HepG2 (cell line): ENCODE results near the gene PFKFB2. TPM values are rescaled to one million over a fixed set of nuclear protein-coding genes. Genes with fewer than 3 reads are reported as not detected.
A peak's percentile ranks its signal among the peaks of the same experiment; 100 is the strongest.

Experiments used
- CBX5 ChIP-seq: sonication (generic); formaldehyde crosslinking; IDR thresholded peaks from 2 replicates; pipeline ENCODE4 v1.4.0; 2020; ENCODE audit warnings: missing genetic modification reagents, borderline replicate concordance
- MYPOP ChIP-seq: sonication (generic); formaldehyde crosslinking; IDR thresholded peaks from 2 replicates; pipeline ENCODE4 v1.8.1; 2023; ENCODE audit warnings: mild to moderate bottlenecking, moderate library complexity, missing genetic modification reagents
- PAX8 ChIP-seq: sonication (generic); formaldehyde crosslinking; IDR thresholded peaks from 2 replicates; pipeline ENCODE4 v1.8.0; 2022; ENCODE audit warnings: mild to moderate bottlenecking, missing genetic modification reagents, borderline replicate concordance
- PHF20 ChIP-seq: sonication (generic); formaldehyde crosslinking; IDR thresholded peaks from 2 replicates; pipeline ENCODE4 v1.5.0; 2020; ENCODE audit warnings: mild to moderate bottlenecking, missing genetic modification reagents
- SALL1 ChIP-seq: sonication (generic); formaldehyde crosslinking; IDR thresholded peaks from 2 replicates; pipeline ENCODE4 v1.8.0; 2022; ENCODE audit warnings: mild to moderate bottlenecking, missing genetic modification reagents
- SNAPC4 ChIP-seq: sonication (generic); formaldehyde crosslinking; IDR thresholded peaks from 2 replicates; pipeline ENCODE4 v1.4.0; 2020; ENCODE audit warnings: mild to moderate bottlenecking, missing genetic modification reagents
- THYN1 ChIP-seq: sonication (generic); formaldehyde crosslinking; IDR thresholded peaks from 2 replicates; pipeline ENCODE4 v1.8.1; 2023; ENCODE audit warnings: low read depth, mild to moderate bottlenecking, moderate library complexity, missing genetic modification reagents, borderline replicate concordance
- ZBTB38 ChIP-seq: sonication (generic); formaldehyde crosslinking; IDR thresholded peaks from 2 replicates; pipeline ENCODE4 v1.5.1; 2020; ENCODE audit warnings: mild to moderate bottlenecking, missing genetic modification reagents
- ZMAT5 ChIP-seq: sonication (generic); formaldehyde crosslinking; IDR thresholded peaks from 2 replicates; pipeline ENCODE4 v1.5.0; 2020; ENCODE audit warnings: mild to moderate bottlenecking, low read depth, missing genetic modification reagents, borderline replicate concordance
- ZNF256 ChIP-seq: sonication (generic); formaldehyde crosslinking; conservative IDR thresholded peaks from 2 replicates; pipeline ENCODE4 v1.4.0; 2020; ENCODE audit warnings: missing genetic modification reagents
- ZNF281 ChIP-seq: sonication (generic); formaldehyde crosslinking; IDR thresholded peaks from 2 replicates; pipeline ENCODE4 v1.4.0; 2020; ENCODE audit warnings: missing genetic modification reagents, borderline replicate concordance
- ZNF337 ChIP-seq: sonication (generic); formaldehyde crosslinking; IDR thresholded peaks from 2 replicates; pipeline ENCODE4 v1.5.1; 2020; ENCODE audit warnings: missing genetic modification reagents, low read depth, mild to moderate bottlenecking, borderline replicate concordance
- ZNF414 ChIP-seq: sonication (generic); formaldehyde crosslinking; IDR thresholded peaks from 2 replicates; pipeline ENCODE4 v1.5.0; 2020; ENCODE audit warnings: missing genetic modification reagents
- ZNF496 ChIP-seq: sonication (generic); formaldehyde crosslinking; IDR thresholded peaks from 2 replicates; pipeline ENCODE4 v1.8.1; 2023; ENCODE audit warnings: mild to moderate bottlenecking, moderate library complexity, missing genetic modification reagents; ENCODE audit not compliant: insufficient replicate concordance
- ZUFSP ChIP-seq: sonication (generic); formaldehyde crosslinking; IDR thresholded peaks from 2 replicates; pipeline ENCODE4 v1.9.0; 2021; ENCODE audit warnings: missing genetic modification reagents, mild to moderate bottlenecking, borderline replicate concordance
- polyA plus RNA-seq, 8 experiments: library from polyadenylated mRNA; depleted of rRNA in 3 of 8; stranded (reverse) in 7 of 8; unstranded in 1 of 8; fragments of >200 nt; fragmentation: Illumina TruSeq in 4 of 8; extraction: Trizol in 4 of 8; gene quantifications; 2 replicates each; pipeline versions ENCODE4 v1.2.1 to v1.2.3, GENCODE V29; 2011 to 2016; ENCODE audit warnings: low read depth in 4 of 8, missing spikeins in 1 of 8, mixed read lengths in 1 of 8; ENCODE audit not compliant: insufficient read depth in 1 of 8
- total RNA-seq, 5 experiments: library from RNA; depleted of rRNA; stranded (reverse); fragments of >200 nt; fragmentation: Illumina TruSeq; extraction: Trizol; gene quantifications; 2 replicates each; pipeline ENCODE4 v1.2.3, GENCODE V29; 2016; ENCODE audit warnings: low read depth in 1 of 5

PFKFB2 gene
- total and polyA plus RNA-seq, 2 of the 13 experiments (the other 11 are each of a cell fraction or from before 2014, with no cell fraction given) = 4.6 to 10.6 TPM

GRCh38 chr1:207052911-207053769 lies at the start of gene PFKFB2 (continued):
- TF ChIP-seq ZNF281 (no peak), THYN1 (CRISPR knock-in tag) (no peak), PAX8 (CRISPR knock-in tag) (no peak), ZNF496 (CRISPR knock-in tag) (no peak), ZNF337 (CRISPR knock-in tag) (0 out of 2 replicates have a peak, but pooled peaks have one; percentile 41), MYPOP (peak; percentile 61; the same call in 1 of the 2 replicates), ZNF414 (no peak), ZMAT5 (CRISPR knock-in tag) (no peak), ZNF256 (CRISPR knock-in tag) (no peak), SALL1 (peak; percentile 75), PHF20 (CRISPR knock-in tag) (no peak), ZBTB38 (CRISPR knock-in tag) (0 out of 2 replicates have a peak, but pooled peaks have one; percentile 43), SNAPC4 (CRISPR knock-in tag) (0 out of 2 replicates have a peak, but pooled peaks have one; percentile 36), CBX5 (CRISPR knock-in tag) (no peak), ZUFSP (CRISPR knock-in tag) (no peak)
